Measurements from ENCODE around the gene EGFR.

Gene EGFR

GRCh38 chr7:55006499-55006898 is 12.3 kb upstream of the EGFR start:
- no peak for DNase-seq (ENCODE audit: low read depth in 2 of 2, low spot score in 1 of 2)

- no peak for DNase-seq (ENCODE audit: low read depth in 2 of 2, low spot score in 1 of 2)
Observed at GRCh38 chr7:55013851-55014250, 5.0 kb upstream of the EGFR start.

DNA sequence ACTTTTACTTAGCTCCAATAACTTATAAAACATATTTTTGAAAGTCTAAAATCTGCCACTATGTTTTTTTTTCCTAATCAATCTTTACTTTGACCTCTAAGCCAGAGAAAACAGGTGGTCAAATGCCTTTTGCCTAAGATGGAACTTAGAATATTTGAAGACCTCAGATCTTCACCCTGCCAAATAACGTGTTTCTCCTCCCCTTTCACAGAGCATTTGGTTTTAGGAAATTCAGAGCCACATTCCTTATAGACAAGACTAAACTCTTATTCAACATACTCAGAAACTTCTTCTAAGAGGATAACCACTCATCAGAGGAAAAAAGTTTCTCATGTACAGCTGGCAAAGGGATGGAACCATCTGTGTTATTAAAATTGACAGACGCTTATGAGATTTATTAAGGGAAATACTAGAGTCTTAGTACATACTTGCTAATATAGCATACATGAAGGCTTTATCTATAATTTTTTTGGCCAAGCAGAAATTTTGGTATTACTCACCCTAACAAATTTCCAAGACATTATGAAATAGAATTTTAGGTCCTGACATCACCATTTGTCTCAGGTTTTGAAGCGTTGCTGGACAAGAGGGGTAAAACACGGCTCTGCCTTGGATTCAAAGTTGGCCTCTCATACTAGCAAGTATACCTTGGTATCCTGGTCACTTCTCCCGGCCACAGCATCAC is 2.6 kb upstream of the EGFR start:
- DNase-seq (ENCODE audit: low read depth in 2 of 2, low spot score in 1 of 2), result no peak

GRCh38 chr7:55016746-55017090 is 2.1 kb upstream of the EGFR start:
- DNase-seq (ENCODE audit: low read depth in 2 of 2, low spot score in 1 of 2), result no peak

GRCh38 chr7:55017841-55018240 is 976 bp upstream of the EGFR start:
- no peak for DNase-seq (ENCODE audit: low read depth in 2 of 2, low spot score in 1 of 2)

DNA sequence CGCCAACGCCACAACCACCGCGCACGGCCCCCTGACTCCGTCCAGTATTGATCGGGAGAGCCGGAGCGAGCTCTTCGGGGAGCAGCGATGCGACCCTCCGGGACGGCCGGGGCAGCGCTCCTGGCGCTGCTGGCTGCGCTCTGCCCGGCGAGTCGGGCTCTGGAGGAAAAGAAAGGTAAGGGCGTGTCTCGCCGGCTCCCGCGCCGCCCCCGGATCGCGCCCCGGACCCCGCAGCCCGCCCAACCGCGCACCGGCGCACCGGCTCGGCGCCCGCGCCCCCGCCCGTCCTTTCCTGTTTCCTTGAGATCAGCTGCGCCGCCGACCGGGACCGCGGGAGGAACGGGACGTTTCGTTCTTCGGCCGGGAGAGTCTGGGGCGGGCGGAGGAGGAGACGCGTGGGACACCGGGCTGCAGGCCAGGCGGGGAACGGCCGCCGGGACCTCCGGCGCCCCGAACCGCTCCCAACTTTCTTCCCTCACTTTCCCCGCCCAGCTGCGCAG is 424 bp downstream of the EGFR start:
- DNase-seq (ENCODE audit: low read depth in 2 of 2, low spot score in 1 of 2), result no peak

DNA sequence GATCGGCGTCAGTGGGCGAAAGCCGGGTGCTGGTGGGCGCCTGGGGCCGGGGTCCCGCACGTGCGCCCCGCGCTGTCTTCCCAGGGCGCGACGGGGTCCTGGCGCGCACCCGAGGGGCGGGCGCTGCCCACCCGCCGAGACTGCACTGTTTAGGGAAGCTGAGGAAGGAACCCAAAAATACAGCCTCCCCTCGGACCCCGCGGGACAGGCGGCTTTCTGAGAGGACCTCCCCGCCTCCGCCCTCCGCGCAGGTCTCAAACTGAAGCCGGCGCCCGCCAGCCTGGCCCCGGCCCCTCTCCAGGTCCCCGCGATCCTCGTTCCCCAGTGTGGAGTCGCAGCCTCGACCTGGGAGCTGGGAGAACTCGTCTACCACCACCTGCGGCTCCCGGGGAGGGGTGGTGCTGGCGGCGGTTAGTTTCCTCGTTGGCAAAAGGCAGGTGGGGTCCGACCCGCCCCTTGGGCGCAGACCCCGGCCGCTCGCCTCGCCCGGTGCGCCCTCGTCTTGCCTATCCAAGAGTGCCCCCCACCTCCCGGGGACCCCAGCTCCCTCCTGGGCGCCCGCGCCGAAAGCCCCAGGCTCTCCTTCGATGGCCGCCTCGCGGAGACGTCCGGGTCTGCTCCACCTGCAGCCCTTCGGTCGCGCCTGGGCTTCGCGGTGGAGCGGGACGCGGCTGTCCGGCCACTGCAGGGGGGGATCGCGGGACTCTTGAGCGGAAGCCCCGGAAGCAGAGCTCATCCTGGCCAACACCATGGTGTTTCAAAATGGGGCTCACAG is 1.1 kb downstream of the EGFR start:
- DNase-seq (ENCODE audit: low read depth in 2 of 2, low spot score in 1 of 2), result no peak

- DNase-seq (ENCODE audit: low read depth in 2 of 2, low spot score in 1 of 2), result no peak
Observed at GRCh38 chr7:55020466-55020871, 1.7 kb downstream of the EGFR start.

- DNase-seq (ENCODE audit: low read depth in 2 of 2, low spot score in 1 of 2), result no peak
Observed at GRCh38 chr7:55021053-55021452, 2.2 kb downstream of the EGFR start.

GRCh38 chr7:55022002-55022985 is 3.5 kb downstream of the EGFR start:
- DNase-seq (ENCODE audit: low read depth in 2 of 2, low spot score in 1 of 2), result no peak

DNA sequence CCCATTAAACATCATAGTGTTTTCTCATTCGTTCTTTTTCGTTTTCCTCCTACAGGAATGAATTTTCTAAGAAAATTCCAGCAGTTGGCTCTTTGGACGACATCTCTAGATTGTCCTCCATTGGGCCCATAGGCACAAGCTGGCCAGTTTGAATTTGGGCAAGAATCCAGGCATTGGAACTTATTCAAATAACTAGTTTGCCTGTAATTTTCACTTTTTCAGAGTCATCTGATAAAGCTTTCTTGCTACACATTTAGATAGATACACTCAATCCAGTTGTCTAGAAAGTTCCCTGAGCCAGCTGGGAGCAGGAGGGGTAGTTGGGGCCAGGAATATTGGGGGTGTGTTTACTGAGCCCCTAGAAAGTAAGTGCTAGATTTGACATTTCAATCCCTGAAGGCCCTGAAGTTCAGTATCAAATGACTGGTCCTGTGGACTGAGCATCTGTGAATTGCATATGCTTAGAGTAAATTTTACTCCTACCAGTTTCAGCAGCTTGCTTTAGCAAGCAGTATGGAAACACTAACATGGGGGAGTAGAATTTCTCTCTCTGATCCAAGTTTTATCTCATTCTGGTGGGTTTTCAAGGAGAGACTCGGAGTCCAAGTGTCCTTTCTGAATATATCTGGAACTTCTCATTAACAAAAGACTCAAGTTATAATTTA is 5.2 kb downstream of the EGFR start:
- no peak for DNase-seq (ENCODE audit: low read depth in 2 of 2, low spot score in 1 of 2)

DNA sequence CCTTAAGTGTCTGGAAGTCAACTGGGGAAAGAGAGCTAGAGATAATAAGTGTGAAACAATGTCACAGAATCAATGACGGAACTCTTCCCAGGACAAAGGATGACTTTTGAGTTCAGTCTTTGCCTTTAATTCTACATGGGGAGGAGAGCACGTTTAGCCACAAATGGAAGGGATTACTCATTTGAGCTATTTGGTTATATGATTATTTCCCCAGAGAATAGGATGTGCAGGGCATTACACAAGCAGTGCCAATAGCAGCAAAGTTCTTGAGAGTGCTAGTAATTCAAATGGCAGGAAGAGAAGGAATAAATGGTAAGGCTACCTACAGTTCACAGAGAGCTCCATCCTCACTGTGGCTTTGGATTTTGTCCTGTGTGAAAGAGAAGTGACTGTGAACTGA is 6.0 kb downstream of the EGFR start:
- DNase-seq (ENCODE audit: low read depth in 2 of 2, low spot score in 1 of 2), result no peak

DNA sequence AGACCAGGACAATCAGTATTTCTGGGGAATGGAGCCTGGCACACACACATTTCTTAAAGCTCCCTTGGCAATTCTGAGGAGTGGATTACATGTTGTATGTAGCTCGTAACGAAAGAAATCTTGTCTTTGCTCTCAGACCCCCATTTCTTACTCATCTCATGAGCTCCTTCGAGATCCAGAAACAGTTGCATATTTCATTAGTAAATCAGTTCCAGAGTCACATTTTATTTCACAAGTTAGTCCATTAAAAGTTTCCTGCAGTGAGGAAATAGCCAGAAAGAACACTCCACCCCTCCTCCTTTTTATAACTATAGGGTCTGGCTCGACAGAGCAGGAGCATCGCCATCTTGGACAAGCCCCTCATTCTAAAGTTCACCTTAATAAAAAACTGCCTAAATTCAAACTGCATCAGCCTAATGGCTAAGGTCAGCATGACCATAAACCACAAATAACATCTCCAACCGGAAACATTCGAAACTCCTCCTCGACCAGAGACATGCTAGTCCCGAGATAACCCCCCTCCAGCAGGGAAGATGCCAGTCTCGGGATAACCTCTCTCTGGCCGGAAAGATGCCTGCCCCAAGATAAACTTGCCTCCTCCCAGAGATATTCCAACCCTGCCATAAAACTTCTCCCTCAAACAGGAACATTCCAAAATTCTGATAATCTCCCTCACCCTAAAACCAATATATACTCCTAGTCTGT is 7.4 kb downstream of the EGFR start:
- DNase-seq (ENCODE audit: low read depth in 2 of 2, low spot score in 1 of 2), result no peak

DNA sequence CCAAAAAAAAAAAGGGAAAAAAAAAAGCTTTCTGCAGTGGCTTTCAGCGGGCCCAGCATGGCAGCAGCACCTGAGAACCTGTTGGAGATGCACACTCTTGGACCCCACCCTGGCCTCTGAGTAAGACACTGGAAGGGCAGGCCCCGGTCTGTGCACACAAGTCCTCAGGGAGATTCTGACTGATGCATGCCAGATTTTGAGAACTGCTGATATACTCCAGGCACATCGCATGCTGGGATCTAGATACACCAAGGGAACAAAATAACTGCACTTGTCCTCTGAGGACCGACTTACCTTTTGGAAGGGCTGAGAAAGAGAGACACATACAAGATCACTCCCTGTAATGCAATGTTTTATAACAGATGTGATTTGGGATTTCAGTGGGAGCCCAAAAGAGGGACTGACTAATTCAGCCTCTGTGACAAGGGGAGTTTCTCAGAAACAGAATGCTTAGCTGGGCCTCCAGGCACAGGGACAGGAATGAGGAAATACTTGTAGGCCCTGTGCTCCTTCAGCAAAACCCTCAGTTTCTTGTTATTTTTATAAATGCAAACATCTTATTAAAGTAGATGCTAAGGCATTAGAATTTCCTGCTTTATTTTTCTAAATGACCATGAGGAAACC is 8.2 kb downstream of the EGFR start:
- DNase-seq (ENCODE audit: low read depth in 2 of 2, low spot score in 1 of 2), result no peak

DNA sequence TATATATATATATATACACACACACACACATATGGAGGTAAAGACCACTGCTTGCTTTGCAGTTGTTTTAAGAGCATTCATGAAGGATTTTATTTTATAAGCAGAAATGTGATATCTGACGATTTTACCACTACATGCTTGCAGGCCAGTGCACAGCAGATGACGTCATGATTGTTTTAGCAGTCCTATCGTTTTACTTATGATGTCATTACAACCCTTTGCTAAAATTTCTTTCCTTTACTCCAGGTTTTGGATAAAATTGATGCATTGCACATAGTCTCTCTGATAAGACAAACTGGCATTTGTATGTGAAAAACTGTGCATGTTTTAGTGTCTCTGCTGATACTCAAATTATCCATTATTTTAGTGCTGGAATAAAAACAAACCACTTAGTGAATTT is 9.2 kb downstream of the EGFR start:
- no peak for DNase-seq (ENCODE audit: low read depth in 2 of 2, low spot score in 1 of 2)

DNA sequence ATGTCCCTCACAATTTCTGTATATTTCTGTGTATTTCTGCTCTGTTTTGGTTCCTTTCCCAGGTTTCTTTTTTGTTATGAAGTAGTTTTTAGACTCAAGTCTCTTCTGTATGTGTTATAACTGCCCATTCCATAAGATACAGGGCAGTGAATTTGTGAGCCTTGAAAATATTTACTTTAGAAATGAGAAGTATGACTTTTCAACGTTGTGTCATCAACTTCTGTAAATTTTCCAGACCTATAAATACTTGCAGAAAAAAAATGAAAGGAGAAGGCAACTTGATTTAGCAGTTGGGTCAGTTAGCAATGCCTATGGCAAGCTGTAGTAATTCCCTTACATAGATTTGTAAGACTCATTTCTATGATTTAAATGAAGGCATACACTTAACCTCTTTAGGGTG is 11.5 kb downstream of the EGFR start:
- DNase-seq (ENCODE audit: low read depth in 2 of 2, low spot score in 1 of 2), result no peak

DNA sequence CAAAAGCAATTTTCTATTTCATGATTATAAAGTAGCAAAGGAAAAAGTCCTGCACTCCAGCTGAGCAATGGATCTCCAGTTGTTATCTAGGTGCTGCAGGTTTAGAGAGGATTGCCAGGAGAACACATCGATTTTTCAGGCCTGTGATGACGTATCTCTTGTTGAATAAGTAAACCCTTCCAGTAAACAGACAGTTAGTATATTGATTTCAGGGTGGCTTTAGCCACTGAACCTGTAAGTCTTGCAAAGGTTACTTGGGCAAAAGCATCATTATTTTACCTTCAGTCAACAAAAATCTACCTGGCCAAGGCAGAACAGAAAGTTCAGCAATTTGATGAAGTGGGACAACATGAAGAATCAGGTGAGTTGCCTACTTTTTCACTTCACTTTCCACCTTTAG is 12.3 kb downstream of the EGFR start:
- DNase-seq (ENCODE audit: low read depth in 2 of 2, low spot score in 1 of 2), result no peak

DNA sequence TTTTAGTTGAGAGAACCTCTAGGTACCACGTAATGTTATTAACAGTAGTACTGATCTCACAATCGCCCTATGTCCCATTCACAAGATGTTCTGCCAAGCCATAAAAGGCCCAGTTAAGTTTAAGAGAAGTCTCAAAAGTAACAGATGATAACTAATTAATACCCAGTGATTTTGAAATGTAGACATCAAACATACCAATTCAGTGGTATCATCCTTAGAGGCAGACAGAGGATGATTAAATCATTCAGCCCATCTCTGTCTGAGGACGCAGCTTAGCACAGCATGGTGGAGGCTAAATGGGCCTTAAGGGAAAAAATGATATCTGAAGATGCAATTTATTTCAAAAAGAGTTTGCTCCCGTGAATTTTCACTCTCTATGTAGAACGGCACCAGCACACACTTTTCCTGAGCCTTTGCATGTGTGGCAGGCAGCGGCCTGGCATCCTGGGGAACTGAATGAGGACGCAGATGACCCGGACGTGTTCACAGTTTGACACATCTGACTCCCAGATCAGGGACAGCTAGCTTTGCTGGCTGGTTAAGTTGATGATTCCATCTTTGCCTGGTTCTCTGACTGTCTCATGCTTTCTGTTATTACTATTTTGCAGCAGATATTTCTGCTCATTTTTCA is 13.4 kb downstream of the EGFR start:
- DNase-seq (ENCODE audit: low read depth in 2 of 2, low spot score in 1 of 2), result no peak

DNA sequence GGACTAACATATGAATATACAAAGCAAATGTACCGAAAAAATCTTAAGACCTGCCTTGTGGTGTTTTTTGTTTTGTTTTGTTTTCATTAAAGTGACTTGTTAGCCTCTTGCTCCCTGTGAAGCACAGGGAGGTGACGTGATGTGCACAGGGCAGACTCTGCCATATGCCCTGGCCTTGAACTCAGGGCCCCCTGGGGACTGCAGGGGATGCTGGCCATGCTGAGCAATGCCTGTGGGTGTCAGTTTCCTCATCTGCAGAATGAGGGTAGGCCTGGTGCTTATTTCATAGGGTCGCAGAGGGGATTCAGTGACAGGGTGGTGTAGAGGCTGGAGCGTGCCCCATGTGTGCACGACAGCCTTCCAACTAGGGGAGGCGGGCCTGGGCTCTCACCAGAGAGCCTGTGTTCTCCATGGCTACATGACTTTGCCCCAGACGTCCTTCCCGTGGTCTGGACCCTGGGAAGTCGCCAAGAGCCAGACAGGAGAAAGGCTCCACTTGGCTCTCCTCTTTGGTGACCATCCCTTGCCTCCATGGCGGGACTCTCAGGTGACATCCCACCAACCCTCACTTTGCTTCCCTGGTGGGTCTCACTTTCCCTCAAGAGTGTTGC is 14.5 kb downstream of the EGFR start:
- DNase-seq (ENCODE audit: low read depth in 2 of 2, low spot score in 1 of 2), result no peak

All from stimulated activated CD8-positive, alpha-beta memory T cell treated with anti-CD3 and anti-CD28 coated beads, Interleukin-4, amount 100 ng/mL, for 1 hour (primary cell).